ENCODE data around the gene LRRC74A.
"Not testable (repeated sequence)": the region's sequence is repeated elsewhere in the genome, so short reads cannot be mapped to it uniquely, and the experiment has no call there.

LRRC74A gene

GRCh38 chr14:76909266-76909665 lies 83.1 kb downstream of the LRRC74A start:
- H3K9me3 Mint-ChIP-seq (ENCODE audit: low read depth): no peaks in the 10 kb centered on the region
- H3K27ac Mint-ChIP-seq: no peak overlapping the region
- H3K4me3 Mint-ChIP-seq: no peak overlapping the region
- H3K27me3 Mint-ChIP-seq: no peaks in the 10 kb centered on the region
- H3K4me1 Mint-ChIP-seq (ENCODE audit: low read depth): peaks cover 26% of the 10 kb centered on the region
- no peaks in the 10 kb centered on the region for H3K36me3 Mint-ChIP-seq

GRCh38 chr14:76910371-76910890 lies 84.2 kb downstream of the LRRC74A start:
- no peak overlapping the region for H3K27ac Mint-ChIP-seq
- H3K36me3 Mint-ChIP-seq: no peaks in the 10 kb centered on the region
- no peaks in the 10 kb centered on the region for H3K9me3 Mint-ChIP-seq (ENCODE audit: low read depth)
- no peak overlapping the region for H3K4me3 Mint-ChIP-seq
- H3K4me1 Mint-ChIP-seq (ENCODE audit: low read depth): peaks cover 19% of the 10 kb centered on the region
- H3K27me3 Mint-ChIP-seq: no peaks in the 10 kb centered on the region

GRCh38 chr14:76911473-76911872 lies 85.3 kb downstream of the LRRC74A start:
- H3K4me3 Mint-ChIP-seq: no peak overlapping the region
- peaks cover 17% of the 10 kb centered on the region for H3K4me1 Mint-ChIP-seq (ENCODE audit: low read depth)
- no peaks in the 10 kb centered on the region for H3K36me3 Mint-ChIP-seq
- no peak overlapping the region for H3K27ac Mint-ChIP-seq
- H3K27me3 Mint-ChIP-seq: no peaks in the 10 kb centered on the region
- no peaks in the 10 kb centered on the region for H3K9me3 Mint-ChIP-seq (ENCODE audit: low read depth)

GRCh38 chr14:76914533-76915081 lies 88.4 kb downstream of the LRRC74A start:
- H3K4me3 Mint-ChIP-seq, H3K36me3 Mint-ChIP-seq: not testable (repeated sequence)

DNA sequence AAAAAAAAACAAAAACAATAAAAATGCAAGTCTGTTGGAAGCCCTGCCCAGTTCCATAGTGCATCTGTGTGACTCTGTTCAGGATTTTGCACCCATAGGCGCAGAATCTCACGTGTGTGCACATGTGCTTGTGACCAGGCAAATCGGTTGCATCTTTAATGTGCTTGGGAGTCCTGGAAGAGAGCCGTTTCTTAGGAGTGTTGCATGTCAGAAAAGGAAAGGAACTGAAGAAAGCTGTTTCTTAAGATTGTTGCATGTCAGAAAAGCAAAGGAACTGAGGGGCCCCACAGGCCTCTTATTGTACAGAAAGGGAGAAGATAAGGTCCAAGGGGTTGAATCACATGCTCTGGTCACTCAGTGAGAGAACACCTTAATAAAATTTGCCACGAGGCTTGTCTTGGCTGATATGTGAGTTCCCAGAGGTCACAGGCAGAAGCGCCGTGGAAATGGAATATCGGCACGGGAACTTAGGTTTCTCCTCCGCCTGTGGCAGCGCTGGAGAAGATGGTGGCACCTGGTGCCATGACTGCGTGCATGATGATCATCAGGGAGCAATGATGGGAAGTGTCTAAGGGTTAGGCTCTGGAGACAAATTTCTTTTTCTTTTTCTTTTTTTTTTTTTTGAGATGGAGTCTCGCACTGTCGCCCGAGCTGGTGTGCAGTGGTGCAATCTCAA lies 90.0 kb downstream of the LRRC74A start:
- no peak overlapping the region for H3K27ac Mint-ChIP-seq
- no peaks in the 10 kb centered on the region for H3K9me3 Mint-ChIP-seq (ENCODE audit: low read depth)
- H3K4me1 Mint-ChIP-seq (ENCODE audit: low read depth): peaks cover 31% of the 10 kb centered on the region
- no peaks in the 10 kb centered on the region for H3K27me3 Mint-ChIP-seq
- H3K36me3 Mint-ChIP-seq: no peaks in the 10 kb centered on the region
- no peak overlapping the region for H3K4me3 Mint-ChIP-seq

More at GRCh38 chr14:76914533-76915081, 88.4 kb downstream of the LRRC74A start:
- H3K4me1 Mint-ChIP-seq (ENCODE audit: low read depth): peaks cover 17% of the 10 kb centered on the region
- not testable (repeated sequence) for H3K9me3 Mint-ChIP-seq (ENCODE audit: low read depth); H3K27me3 Mint-ChIP-seq; H3K27ac Mint-ChIP-seq

- H3K27me3 Mint-ChIP-seq: no peaks in the 10 kb centered on the region
- no peaks in the 10 kb centered on the region for H3K36me3 Mint-ChIP-seq
- no peak overlapping the region for H3K4me3 Mint-ChIP-seq
- no peak overlapping the region for H3K27ac Mint-ChIP-seq
- peaks cover 32% of the 10 kb centered on the region for H3K4me1 Mint-ChIP-seq (ENCODE audit: low read depth)
- no peaks in the 10 kb centered on the region for H3K9me3 Mint-ChIP-seq (ENCODE audit: low read depth)
Observed at GRCh38 chr14:76917158-76917596, 91.0 kb downstream of the LRRC74A start.

DNA sequence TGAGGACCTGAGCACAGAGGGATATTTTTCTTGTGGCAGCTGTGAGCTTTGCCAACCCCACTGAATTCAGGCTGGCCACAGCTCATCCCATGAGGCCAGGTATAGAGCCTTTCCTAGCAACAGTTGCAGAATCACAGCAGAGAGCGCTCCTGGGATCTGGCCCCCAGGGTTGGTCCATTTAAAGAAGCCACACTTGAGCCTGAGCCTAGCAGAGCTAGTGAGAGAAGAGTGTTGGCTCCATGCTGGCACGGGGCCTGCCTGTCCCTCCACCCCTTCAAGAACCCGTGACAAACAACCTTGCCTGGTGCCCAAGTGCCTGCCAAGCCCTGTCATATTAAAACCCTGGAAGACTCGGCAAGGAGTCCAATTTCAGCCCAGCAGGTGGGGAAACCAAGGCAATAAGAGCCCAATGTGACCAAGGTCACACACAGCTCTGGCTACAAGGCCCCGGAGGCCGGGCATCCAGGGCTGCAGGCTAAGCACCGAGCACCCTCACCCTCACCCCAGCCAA lies 91.6 kb downstream of the LRRC74A start:
- H3K27me3 Mint-ChIP-seq: no peaks in the 10 kb centered on the region
- H3K9me3 Mint-ChIP-seq (ENCODE audit: low read depth): no peaks in the 10 kb centered on the region
- H3K4me1 Mint-ChIP-seq (ENCODE audit: low read depth): peaks cover 36% of the 10 kb centered on the region
- H3K4me3 Mint-ChIP-seq: no peak overlapping the region
- H3K36me3 Mint-ChIP-seq: no peaks in the 10 kb centered on the region
- no peak overlapping the region for H3K27ac Mint-ChIP-seq

GRCh38 chr14:76918256-76918781 lies 92.1 kb downstream of the LRRC74A start:
- Mint-ChIP-seq H3K4me1 (ENCODE audit: low read depth) (peaks cover 37% of the 10 kb centered on the region), H3K4me3 (no peak overlapping the region), H3K27me3 (no peaks in the 10 kb centered on the region), H3K36me3 (no peaks in the 10 kb centered on the region), H3K9me3 (ENCODE audit: low read depth) (no peaks in the 10 kb centered on the region), H3K27ac (no peak overlapping the region)

DNA sequence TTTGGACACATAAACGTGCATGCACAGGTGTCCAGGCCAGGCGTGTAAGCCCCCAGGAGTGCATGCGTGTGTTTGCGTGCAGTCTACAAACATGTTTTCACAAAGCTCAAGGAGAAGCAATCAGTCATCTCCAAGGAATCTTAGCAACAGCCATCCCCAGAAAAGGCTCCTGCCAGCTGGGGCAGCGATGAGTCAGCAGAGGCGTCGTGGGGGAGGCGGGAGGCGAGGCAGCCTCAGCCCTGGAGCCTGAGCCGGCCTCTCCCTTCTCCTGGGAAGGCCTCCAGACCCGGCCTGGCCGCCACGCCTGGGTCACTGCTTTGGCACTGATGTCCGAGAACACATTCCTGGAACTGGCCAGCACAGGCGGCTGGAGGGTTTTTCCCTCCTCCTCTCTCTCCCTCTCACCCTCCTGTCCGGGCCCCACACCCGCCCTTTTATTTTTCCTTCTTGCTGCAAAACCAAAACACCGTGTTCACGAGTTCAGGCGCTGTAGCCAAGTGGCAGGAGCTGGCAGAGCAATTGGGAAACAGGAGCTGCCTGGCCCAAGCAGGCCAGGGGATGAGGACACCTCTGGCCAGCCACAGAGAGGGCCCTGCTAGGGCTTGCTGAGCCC lies 92.7 kb downstream of the LRRC74A start:
- Mint-ChIP-seq H3K9me3 (ENCODE audit: low read depth) (no peaks in the 10 kb centered on the region), H3K27me3 (no peaks in the 10 kb centered on the region), H3K27ac (no peak overlapping the region), H3K36me3 (no peaks in the 10 kb centered on the region), H3K4me1 (ENCODE audit: low read depth) (peaks cover 34% of the 10 kb centered on the region), H3K4me3 (no peak overlapping the region)

Measured in activated naive CD8-positive, alpha-beta T cell (primary cell).